A549 (cell line): Measurements from ENCODE around the gene PRODH.
"Not testable (repeated sequence)": the region's sequence is repeated elsewhere in the genome, so short reads cannot be mapped to it uniquely, and the experiment has no call there.

Experiments
- CTCF ChIP-seq: fragments of >200 bp; sonication (Bioruptor Twin); formaldehyde crosslinking; IDR thresholded peaks from 3 replicates; pipeline ENCODE4 v1.5.1; 2016
- ELK1 ChIP-seq: fragments of 150-350 bp; IDR thresholded peaks from 2 replicates; pipeline ENCODE4 v1.6.1; 2014; ENCODE audit warnings: low read depth, mild to moderate bottlenecking, low read length
- EP300 ChIP-seq, 2 experiments: fragments of >200 bp; sonication (Bioruptor Twin); formaldehyde crosslinking; IDR thresholded peaks; 2 replicates in 1 of 2; 3 replicates in 1 of 2; pipeline ENCODE4 v1.6.1; 2016 to 2017
- FOSL2 ChIP-seq, 2 experiments: fragments of 450-650 bp in 1 of 2; fragments of >200 bp in 1 of 2; sonication (Bioruptor Twin) in 1 of 2; formaldehyde crosslinking; IDR thresholded peaks; 2 replicates each; pipeline versions ENCODE4 v1.5.0 to v1.6.1; 2016 to 2020; ENCODE audit warnings: mild to moderate bottlenecking in 1 of 2, moderate library complexity in 1 of 2
- MAX ChIP-seq: IDR thresholded peaks from 2 replicates; pipeline ENCODE4 v1.6.1; 2012
- MAZ ChIP-seq: fragments of 150-350 bp; IDR thresholded peaks from 2 replicates; pipeline ENCODE4 v1.6.1; 2014; ENCODE audit warnings: antibody characterized with exemption, low read depth, low read length, borderline replicate concordance
- POLR2AphosphoS2 ChIP-seq: conservative IDR thresholded peaks from 2 replicates; pipeline ENCODE4 v1.6.1; 2012; ENCODE audit warnings: low read length, improper control_type of control experiment, inconsistent platforms
- RCOR1 ChIP-seq: fragments of 150-350 bp; IDR thresholded peaks from 2 replicates; pipeline ENCODE4 v1.6.1; 2014; ENCODE audit warnings: antibody characterized with exemption, low read length, low read depth
- REST ChIP-seq: fragments of 200-600 bp; sonication (generic); IDR thresholded peaks from 2 replicates; pipeline ENCODE4 v1.6.1; 2016; ENCODE audit warnings: antibody characterized with exemption, mild to moderate bottlenecking, moderate library complexity
- RFX5 ChIP-seq: fragments of 450-650 bp; IDR thresholded peaks from 2 replicates; pipeline ENCODE4 v1.7.1; 2014; ENCODE audit warnings: antibody characterized with exemption, mild to moderate bottlenecking, moderate library complexity
- SMC3 ChIP-seq: fragments of >200 bp; sonication (Bioruptor Twin); formaldehyde crosslinking; IDR thresholded peaks from 3 replicates; pipeline ENCODE4 v1.6.1; 2018; ENCODE audit warnings: inconsistent platforms
- ZFP36 ChIP-seq: fragments of 450-650 bp; IDR thresholded peaks from 2 replicates; pipeline ENCODE4 v1.6.1; 2014; ENCODE audit warnings: borderline replicate concordance; ENCODE audit not compliant: partially characterized antibody
- ZNF302 ChIP-seq: fragments of 250-450 bp; sonication (Bioruptor Pico); IDR thresholded peaks from 2 replicates; pipeline ENCODE4 v1.9.0; 2021; ENCODE audit warnings: inconsistent platforms, mild to moderate bottlenecking, moderate library complexity

GRCh38 chr22:18959266-18959665 is 23.2 kb upstream of the PRODH start:
- not testable (repeated sequence) for TF ChIP-seq EP300 (IDR thresholded peaks at IDR 0.05); CTCF; MAX; FOSL2 (IDR thresholded peaks at IDR 0.05); FOSL2 (CRISPR knock-in tag; IDR thresholded peaks at IDR 0.05); ZFP36; ELK1; REST; MAZ; POLR2AphosphoS2; SMC3; ZNF302; RFX5; RCOR1
